Measurements from ENCODE around the gene ADGRL3. TPM values are rescaled to one million over a fixed set of nuclear protein-coding genes. Genes with fewer than 3 reads are reported as not detected.
A peak's percentile ranks its signal among the peaks of the same experiment; 100 is the strongest.
"Not testable (repeated sequence)": the region's sequence is repeated elsewhere in the genome, so short reads cannot be mapped to it uniquely, and the experiment has no call there.

Gene ADGRL3
- total RNA-seq, 1 donor from 2014 or later = 3.7 TPM

GRCh38 chr4:61320154-61320553 is 120.0 kb downstream of the ADGRL3 start:
- ATAC-seq = no peak
- no peak for DNase-seq (ENCODE audit: missing footprints)
- intact Hi-C loops (cut with DNase I) = no loop called here

DNA sequence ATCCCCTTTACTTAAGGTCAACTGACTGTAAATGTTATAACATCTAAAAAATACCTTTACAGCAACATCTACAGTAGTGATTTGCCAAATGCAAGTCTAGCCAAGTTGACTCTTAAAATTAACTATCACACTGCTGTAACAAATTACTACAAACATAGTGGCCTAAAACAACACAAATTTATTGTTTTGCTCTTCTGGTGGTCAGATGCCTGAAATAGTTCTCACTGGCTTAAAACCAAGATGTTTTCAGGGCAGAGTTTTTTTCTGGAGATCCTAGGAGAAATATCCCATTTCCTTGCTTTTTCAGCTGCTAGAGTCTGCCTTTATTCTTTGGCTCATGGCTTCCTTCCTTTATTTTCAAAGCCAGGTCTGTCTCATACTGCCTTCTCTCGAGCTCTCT is 120.5 kb downstream of the ADGRL3 start:
- no peak for DNase-seq (ENCODE audit: missing footprints)
- ATAC-seq = no peak
- intact Hi-C loops (cut with DNase I) = no loop called here

DNA sequence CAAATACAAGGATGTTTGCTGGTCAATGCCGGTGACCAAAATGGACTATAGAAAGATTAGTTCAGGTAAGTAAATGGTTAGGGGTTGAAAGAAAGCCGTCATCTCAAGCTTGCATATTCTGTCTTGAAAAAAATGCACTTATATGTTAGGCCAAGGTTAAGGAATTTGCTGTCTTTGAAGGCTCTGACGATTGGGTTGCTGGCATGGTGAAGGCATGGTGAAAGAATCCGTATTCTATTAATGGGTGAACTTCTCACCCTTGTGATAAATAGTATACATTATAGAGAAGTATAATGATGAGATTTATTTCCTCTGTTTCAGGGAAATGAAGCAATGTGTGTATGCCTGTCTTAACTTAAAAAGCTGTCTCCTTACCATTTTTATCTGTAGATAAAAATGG is 132.6 kb downstream of the ADGRL3 start:
- ATAC-seq (no peak), DNase-seq (ENCODE audit: missing footprints) (no peak)
- intact Hi-C loops (cut with DNase I) = no loop called here

GRCh38 chr4:61333490-61333889 is 133.4 kb downstream of the ADGRL3 start:
- ATAC-seq (no peak), DNase-seq (ENCODE audit: missing footprints) (peak; percentile 34)
- intact Hi-C loops (cut with DNase I) = no loop called here

GRCh38 chr4:61335241-61335763 is 135.2 kb downstream of the ADGRL3 start:
- no peak for DNase-seq (ENCODE audit: missing footprints)
- intact Hi-C loops (cut with DNase I) = no loop called here
- ATAC-seq = no peak

GRCh38 chr4:61336488-61336887 is 136.4 kb downstream of the ADGRL3 start:
- ATAC-seq (no peak), DNase-seq (ENCODE audit: missing footprints) (no peak)
- intact Hi-C loops (cut with DNase I) = no loop called here

DNA sequence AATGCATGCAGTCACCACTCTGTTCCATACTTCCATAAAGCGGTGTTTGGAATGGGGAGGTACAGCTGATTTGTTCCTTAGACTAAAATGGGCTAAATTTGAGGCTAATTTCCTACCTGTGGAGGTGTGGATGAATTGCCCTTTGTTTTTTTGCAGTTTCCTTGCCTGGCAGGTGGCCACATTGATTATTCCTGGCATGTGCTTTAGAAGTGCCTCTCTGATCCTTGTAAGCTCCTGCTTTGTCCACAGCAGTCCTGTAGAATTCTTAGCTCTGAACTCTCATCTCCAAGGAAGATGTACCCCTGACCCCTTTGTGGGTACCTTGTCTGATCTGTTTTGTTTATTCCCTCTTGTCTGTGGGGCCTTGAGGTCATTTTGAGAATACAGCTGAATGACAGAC is 136.8 kb downstream of the ADGRL3 start:
- no peak for ATAC-seq
- intact Hi-C loops (cut with DNase I) = no loop called here
- no peak for DNase-seq (ENCODE audit: missing footprints)

DNA sequence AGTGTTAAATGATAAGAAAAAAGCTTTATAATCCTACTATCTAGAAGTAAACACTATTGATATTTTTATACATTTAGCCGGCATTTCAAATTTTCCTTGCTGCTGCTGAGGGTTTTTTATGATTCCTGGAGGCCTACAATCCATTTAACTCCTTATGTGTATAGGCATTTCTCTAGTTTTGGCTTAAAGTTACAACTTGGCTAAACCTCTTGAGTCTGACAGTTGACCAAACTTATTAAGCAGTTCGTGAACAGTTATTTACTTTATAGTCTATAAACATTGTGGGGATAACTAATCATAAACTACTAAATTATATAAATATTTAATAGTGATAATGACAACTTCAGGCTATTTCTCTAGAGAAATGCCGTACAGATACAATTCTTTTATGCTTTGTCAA is 141.9 kb downstream of the ADGRL3 start:
- DNase-seq (ENCODE audit: missing footprints) = no peak
- intact Hi-C loops (cut with DNase I) = no loop called here
- ATAC-seq = no peak

- no peak for ATAC-seq
- intact Hi-C loops (cut with DNase I) = no loop called here
- DNase-seq (ENCODE audit: missing footprints) = no peak
These were observed 150.8 kb downstream of the ADGRL3 start for GRCh38 chr4:61350932-61351331.

- DNase-seq (ENCODE audit: missing footprints) = no peak
- intact Hi-C loops (cut with DNase I) = no loop called here
- ATAC-seq = no peak
These were observed 156.6 kb downstream of the ADGRL3 start for GRCh38 chr4:61356696-61357095.

- intact Hi-C loops (cut with DNase I) = no loop called here
- ATAC-seq = no peak
- DNase-seq (ENCODE audit: missing footprints) = no peak
These were observed 159.2 kb downstream of the ADGRL3 start for GRCh38 chr4:61359301-61359700.

- ATAC-seq; intact Hi-C loops (cut with DNase I): not testable (repeated sequence)
These were observed 172.7 kb downstream of the ADGRL3 start for GRCh38 chr4:61372817-61373216.

DNA sequence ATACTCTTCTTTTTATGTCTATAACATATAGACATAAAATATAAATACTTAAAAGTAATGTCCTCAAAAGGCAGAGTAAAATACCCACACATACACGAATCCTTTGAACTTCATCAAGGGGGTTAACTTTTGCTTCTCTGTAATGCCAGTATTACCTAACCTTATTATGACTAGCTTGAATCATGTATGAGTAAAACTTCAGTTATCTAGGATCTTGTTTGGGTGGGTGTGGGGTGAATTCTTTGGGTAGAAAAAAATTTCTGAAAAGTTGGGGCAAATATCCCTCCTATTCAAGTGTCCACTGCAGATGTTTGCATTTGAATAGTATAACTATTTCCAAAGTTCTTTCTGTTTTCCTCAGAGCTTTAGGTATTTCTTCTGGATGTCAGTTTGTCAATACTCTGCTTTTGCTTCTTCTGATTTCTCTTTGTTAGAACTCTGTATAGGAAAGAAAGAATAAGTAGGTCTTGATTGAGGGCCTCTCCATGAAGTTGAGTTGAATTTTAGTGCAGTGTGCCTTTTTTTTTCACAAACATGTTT is 173.8 kb downstream of the ADGRL3 start:
- DNase-seq (ENCODE audit: missing footprints) (no peak), ATAC-seq (no peak)
- intact Hi-C loops (cut with DNase I) = no loop called here

More at GRCh38 chr4:61372817-61373216, 172.7 kb downstream of the ADGRL3 start:
- DNase-seq (ENCODE audit: missing footprints) = not testable (repeated sequence)

- DNase-seq (ENCODE audit: missing footprints) (no peak), ATAC-seq (peak; percentile 59)
- intact Hi-C loops (cut with DNase I) = no loop called here
These were observed 174.3 kb downstream of the ADGRL3 start for GRCh38 chr4:61374447-61374891.

GRCh38 chr4:61375301-61375700 is 175.2 kb downstream of the ADGRL3 start:
- ATAC-seq (no peak), DNase-seq (ENCODE audit: missing footprints) (no peak)
- intact Hi-C loops (cut with DNase I) = no loop called here

DNA sequence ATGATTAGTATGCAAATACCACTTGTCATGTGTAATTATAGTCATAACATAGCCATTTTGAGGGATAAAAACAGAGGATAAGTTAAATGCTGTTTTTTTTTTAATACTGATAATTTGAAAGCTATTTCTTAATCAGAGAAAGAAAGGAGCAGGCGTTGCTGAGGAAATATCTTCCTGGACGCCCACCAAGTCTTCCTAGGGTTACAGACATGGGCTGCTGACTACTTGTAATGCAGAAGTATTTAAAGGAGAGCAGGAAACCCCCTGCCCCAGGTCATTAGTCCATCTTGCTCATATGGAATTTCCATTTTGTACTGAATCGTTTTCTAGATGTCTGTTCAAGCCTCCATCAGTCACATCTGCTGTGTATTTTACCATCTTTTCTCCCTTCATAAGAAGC is 176.2 kb downstream of the ADGRL3 start:
- no peak for DNase-seq (ENCODE audit: missing footprints)
- intact Hi-C loops (cut with DNase I) = no loop called here
- no peak for ATAC-seq

- ATAC-seq = no peak
- intact Hi-C loops (cut with DNase I) = no loop called here
- DNase-seq (ENCODE audit: missing footprints) = no peak
These were observed 179.3 kb downstream of the ADGRL3 start for GRCh38 chr4:61379406-61379805.

DNA sequence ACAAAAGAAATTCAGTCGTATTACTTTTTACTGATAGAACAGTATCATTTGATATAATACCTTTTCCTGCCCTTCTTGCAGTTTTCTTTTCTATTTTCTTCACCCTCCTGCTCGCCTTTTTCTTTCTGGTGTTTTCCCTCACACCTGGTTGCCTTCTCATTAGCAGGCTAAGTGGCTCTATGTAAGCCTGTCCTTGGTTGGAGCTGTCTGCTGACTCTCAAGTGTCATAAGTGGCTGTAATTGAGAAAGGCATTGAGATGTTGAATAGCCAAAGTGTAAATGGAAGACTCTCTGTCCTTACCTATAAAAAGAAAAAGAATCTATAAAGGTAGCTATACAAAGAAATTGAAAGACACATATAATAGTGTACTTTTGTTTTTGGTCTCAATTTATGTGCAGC is 180.7 kb downstream of the ADGRL3 start:
- intact Hi-C loops (cut with DNase I) = no loop called here
- DNase-seq (ENCODE audit: missing footprints) (no peak), ATAC-seq (no peak)

- ATAC-seq (no peak), DNase-seq (ENCODE audit: missing footprints) (no peak)
- intact Hi-C loops (cut with DNase I) = no loop called here
These were observed 185.1 kb downstream of the ADGRL3 start for GRCh38 chr4:61385256-61385655.

DNA sequence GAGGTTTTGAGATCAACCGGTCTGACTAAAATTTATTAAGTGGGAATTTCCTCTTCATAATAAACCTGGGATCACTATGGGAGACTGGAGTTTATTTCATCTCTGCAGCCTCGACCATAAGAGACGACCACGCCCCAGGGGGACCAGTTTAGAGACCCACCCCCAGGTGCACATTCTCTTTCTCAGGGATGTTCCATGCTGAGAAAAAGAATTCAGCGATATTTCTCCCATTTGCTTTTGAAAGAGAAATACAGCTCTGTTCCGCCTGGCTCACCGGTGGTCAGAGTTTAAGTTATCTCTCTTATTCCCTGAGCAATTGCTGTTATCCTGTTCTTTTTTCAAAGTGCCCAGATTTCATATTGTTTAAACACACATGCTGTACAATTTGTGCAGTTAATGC is 187.2 kb downstream of the ADGRL3 start:
- ATAC-seq; intact Hi-C loops (cut with DNase I); DNase-seq (ENCODE audit: missing footprints): not testable (repeated sequence)

DNA sequence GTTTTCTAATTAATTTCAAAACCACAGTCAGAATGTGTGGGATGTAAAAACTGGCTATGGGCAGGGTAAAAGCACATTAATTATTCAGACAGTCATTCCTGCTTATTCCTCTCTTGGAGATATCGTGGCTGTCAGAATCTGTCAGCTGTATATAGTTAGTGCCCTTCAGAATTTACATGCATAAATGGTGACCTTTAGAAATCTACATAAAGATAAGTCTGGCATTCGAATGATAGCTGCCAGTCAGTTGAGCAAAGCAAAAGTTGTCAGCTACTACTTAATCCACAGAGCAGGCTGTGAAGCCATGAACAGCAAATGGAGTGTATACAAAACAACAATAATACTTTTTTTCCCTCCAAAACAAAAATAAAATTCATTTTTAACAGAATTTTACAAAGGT is 189.5 kb downstream of the ADGRL3 start:
- intact Hi-C loops (cut with DNase I) = no loop called here

More for the DNA sequence above, 189.5 kb downstream of the ADGRL3 start:
- no peak for ATAC-seq
- DNase-seq (ENCODE audit: missing footprints) = no peak
